ENCODE measurements around the gene TMEM229B. TPM values are rescaled to one million over a fixed set of nuclear protein-coding genes. Genes with fewer than 3 reads are reported as not detected.

The TMEM229B gene
- polyA plus RNA-seq, 2 of the 4 experiments (the other 2 are of a cell fraction): 0.19 to 0.31 TPM

GRCh38 chr14:67493092-67493717 lies 4.7 kb upstream of the TMEM229B start:
- DNase-seq (ENCODE audit: low read depth in 1 of 2, low spot score in 1 of 2): no peak
- Histone ChIP-seq H3K9me3 (peaks cover 10% of the 10 kb centered on the region; the same call in 1 of the 3 replicates), H3K4me3 (no peak overlapping the region), H3K27ac (no peak overlapping the region), H3K4me2 (no peak overlapping the region), H3K4me1 (no peaks in the 10 kb centered on the region)
- no peak for FAIRE-seq
- TF ChIP-seq BHLHE40 (IDR thresholded peaks at IDR 0.05; ENCODE audit: low read depth, low read length): no peak
- no peak for TF ChIP-seq HOXA7 (CRISPR knock-in tag; IDR thresholded peaks at IDR 0.05)
- TF ChIP-seq PBX3 (IDR thresholded peaks at IDR 0.05): no peak
- TF ChIP-seq HDAC2 (IDR thresholded peaks at IDR 0.05): no peak
- no peak for TF ChIP-seq MAFK (IDR thresholded peaks at IDR 0.05; ENCODE audit: partially characterized antibody)
- TF ChIP-seq RFX5 (IDR thresholded peaks at IDR 0.05): no peak
- no peak for TF ChIP-seq CBX2 (IDR thresholded peaks at IDR 0.05; ENCODE audit: borderline replicate concordance, low read depth)
- TF ChIP-seq NR3C1 (IDR thresholded peaks at IDR 0.05): no peak
- TF ChIP-seq CTCF (IDR thresholded peaks at IDR 0.05): no peak
- TF ChIP-seq HMGXB4 (CRISPR knock-in tag; IDR thresholded peaks at IDR 0.05; ENCODE audit: borderline replicate concordance): no peak
- no peak for TF ChIP-seq ATOH8 (CRISPR knock-in tag; IDR thresholded peaks at IDR 0.05; ENCODE audit: low read depth)
- TF ChIP-seq KDM1A (IDR thresholded peaks at IDR 0.05; ENCODE audit: low read depth): no peak
- TF ChIP-seq CHD2 (IDR thresholded peaks at IDR 0.05; ENCODE audit: low read length, partially characterized antibody): no peak
- TF ChIP-seq CEBPB (IDR thresholded peaks at IDR 0.05): no peak
- no peak for TF ChIP-seq ZFP36 (IDR thresholded peaks at IDR 0.05; ENCODE audit: borderline replicate concordance, partially characterized antibody)
- no peak for TF ChIP-seq E2F6 (IDR thresholded peaks at IDR 0.05; ENCODE audit: borderline replicate concordance, low read depth)
- no peak for TF ChIP-seq TFCP2L1 (CRISPR knock-in tag; IDR thresholded peaks at IDR 0.05)
- TF ChIP-seq HOXB13 (CRISPR knock-in tag; IDR thresholded peaks at IDR 0.05; ENCODE audit: low read depth): no peak
- TF ChIP-seq PHF8 (IDR thresholded peaks at IDR 0.05; ENCODE audit: borderline replicate concordance, low read depth): no peak
- TF ChIP-seq NFE2L2 (conservative IDR thresholded peaks at IDR 0.05; ENCODE audit: low read length): no peak
- CTCF ChIA-PET: interaction anchor here (0.9 to 1.9 kb wide), 5 partner anchors 15 to 66 kb away, joined by 3 to 6 read pairs (median 4); no protein-coding TSS in a partner anchor
- no peak for ATAC-seq
- POLR2A ChIA-PET: no interaction called here
- 79% methylated on average over 8 of the region's 8 CpGs for WGBS (ENCODE audit: missing lambda C conversion rate)

- CTCF ChIA-PET: interaction anchor here (1.1 to 2.2 kb wide), 6 partner anchors 14 to 79 kb away, joined by 3 to 6 read pairs (median 4); no protein-coding TSS in a partner anchor
- WGBS (ENCODE audit: missing lambda C conversion rate): 64% methylated on average over 3 of the region's 3 CpGs
- FAIRE-seq: no peak
- no peak for TF ChIP-seq PHF8 (IDR thresholded peaks at IDR 0.05; ENCODE audit: borderline replicate concordance, low read depth)
- TF ChIP-seq RARB (CRISPR knock-in tag; IDR thresholded peaks at IDR 0.05): no peak
- no peak for TF ChIP-seq GATA3 (IDR thresholded peaks at IDR 0.05; ENCODE audit: borderline replicate concordance)
- no peak for TF ChIP-seq MAX (IDR thresholded peaks at IDR 0.05)
- TF ChIP-seq HOXB13 (CRISPR knock-in tag; IDR thresholded peaks at IDR 0.05; ENCODE audit: low read depth): no peak
- TF ChIP-seq ZSCAN20 (CRISPR knock-in tag; IDR thresholded peaks at IDR 0.05): no peak
- TF ChIP-seq ATOH8 (CRISPR knock-in tag; IDR thresholded peaks at IDR 0.05; ENCODE audit: low read depth): no peak
- TF ChIP-seq REST (IDR thresholded peaks at IDR 0.05): no peak
Observed at GRCh38 chr14:67492538-67492937, 4.0 kb upstream of the TMEM229B start.

More at GRCh38 chr14:67492538-67492937, 4.0 kb upstream of the TMEM229B start:
- DNase-seq (ENCODE audit: low read depth in 1 of 2, low spot score in 1 of 2): no peak
- POLR2A ChIA-PET: no interaction called here
- H3K4me2 ChIP-seq: no peak overlapping the region
- no peak overlapping the region for H3K4me3 ChIP-seq
- H3K4me1 ChIP-seq: no peaks in the 10 kb centered on the region
- H3K27ac ChIP-seq: no peak overlapping the region
- H3K9me3 ChIP-seq: peaks cover 10% of the 10 kb centered on the region; the same call in 1 of the 3 replicates
- no peak for ATAC-seq

All from A549 (cell line).